ENCODE data around the gene CNTN6.

CNTN6 gene

DNA sequence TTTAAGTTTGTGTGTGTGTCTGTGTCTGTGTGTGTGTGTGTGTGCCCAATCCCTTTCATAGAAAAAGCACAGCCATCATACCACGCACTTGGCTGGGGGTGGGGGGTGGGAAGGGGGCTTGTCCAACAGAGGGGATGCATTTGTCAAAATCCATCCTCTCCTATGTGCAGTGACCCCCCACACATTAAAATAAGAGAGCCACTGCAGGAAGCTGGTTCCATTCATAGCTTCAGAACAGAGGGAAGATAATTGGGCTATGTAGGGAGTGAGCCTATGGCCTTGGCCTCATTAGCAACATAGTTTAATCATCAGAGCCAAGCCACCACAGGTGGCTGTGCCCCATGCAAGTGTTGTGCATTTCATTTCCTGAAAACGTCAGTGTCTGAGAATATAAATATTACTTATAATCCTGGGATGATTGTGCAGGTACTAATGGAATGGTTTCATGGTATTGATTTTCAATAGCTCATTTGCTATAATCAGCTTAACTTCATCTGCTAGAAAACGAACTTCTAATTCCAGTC is 330.8 kb downstream of the CNTN6 start:
- no peak for DNase-seq (ENCODE audit: low read depth)

DNA sequence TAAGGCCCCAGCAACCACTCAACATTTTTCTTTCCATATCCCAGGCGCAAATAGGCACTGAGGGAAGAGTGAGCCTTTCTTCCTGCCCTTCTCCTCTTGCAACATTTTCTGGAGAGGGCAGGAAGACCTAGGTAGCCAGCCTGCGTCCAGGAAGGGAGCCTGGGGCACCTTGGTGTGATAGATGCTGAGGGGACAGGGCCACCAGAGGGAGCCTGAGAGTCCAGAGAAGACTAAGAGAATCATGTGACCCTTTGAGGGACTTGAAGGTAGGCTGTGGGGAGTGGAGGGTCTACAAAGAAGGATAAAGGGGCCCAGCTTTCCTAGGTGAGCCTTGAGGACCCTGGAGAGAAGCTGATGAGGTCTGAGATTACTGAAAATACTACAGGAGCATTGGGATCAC is 346.6 kb downstream of the CNTN6 start:
- no peak for DNase-seq (ENCODE audit: low read depth)

DNA sequence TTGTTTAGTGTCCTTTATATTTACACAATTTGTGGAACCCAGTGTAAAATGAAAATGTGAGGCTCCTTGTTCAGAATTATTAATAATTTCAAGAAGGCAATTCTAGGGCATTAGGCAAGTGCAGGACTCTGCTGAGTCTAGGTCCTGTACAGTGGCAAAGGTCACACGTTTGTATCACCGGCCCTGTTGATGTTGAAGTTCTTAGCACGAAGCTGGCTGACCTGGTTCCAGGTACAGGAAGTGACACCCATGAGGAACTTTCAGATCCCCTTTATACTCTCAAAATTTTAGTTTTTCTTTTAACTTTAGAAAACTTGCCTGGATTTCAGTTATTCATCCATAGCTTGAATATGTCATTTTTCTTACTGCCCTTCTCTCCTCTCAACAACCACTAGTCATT is 349.4 kb downstream of the CNTN6 start:
- DNase-seq (ENCODE audit: low read depth): no peak

DNA sequence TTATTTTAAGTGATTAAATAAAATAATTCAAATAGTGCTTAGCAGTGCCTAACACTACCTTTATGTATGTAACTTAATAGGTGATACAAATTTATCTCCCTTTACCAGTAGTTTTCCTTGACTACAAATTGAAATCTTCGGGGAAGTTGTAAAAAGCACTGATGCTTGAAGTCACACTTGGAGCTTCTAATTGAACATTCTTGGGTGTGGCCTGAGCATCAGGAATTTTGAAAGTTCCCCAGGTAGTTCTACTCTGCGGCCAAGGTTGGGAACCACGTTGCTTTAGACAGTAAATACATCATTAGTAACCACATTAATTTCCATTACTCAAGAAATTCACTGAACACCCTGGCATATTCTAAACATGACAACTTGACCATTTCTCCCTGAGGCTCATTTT is 351.4 kb downstream of the CNTN6 start:
- DNase-seq (ENCODE audit: low read depth): no peak

DNA sequence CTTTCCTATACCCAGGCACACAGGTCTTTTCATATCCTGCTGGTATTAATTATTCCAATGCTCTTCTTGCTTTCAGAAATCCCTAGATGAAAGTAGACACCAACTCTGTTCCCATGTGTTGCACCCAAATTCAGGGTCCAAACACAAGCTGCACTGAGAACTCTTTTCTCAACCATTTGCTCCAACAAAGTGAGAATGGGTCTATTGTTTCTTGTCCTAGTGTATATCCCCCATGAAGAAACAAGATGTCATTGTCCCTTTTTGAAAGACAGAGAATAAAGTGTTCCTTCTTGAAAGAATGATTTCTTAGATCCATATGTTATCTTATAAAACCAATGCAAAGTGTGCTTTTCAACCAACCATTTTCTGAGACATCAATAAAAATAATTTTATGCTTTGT is 353.7 kb downstream of the CNTN6 start:
- no peak for DNase-seq (ENCODE audit: low read depth)

DNA sequence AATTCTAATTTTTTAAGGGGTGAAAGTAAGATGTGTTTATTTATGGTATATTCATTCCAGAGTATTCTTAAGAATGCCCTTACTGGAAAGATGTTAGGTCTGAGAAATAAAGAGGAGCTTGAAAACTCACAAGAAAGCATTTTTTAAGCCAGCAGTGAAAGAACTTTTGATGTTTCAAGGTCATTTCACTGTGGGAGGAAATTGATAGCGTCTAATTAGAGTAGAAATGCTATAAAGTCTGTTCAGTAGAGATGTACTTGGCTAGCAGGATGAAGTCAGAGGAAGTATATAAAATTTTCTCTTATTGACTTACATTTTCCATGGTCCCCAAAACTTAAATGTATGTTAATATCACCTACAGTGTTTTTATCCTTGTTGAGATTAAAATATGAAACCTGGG is 354.6 kb downstream of the CNTN6 start:
- DNase-seq (ENCODE audit: low read depth): no peak

DNA sequence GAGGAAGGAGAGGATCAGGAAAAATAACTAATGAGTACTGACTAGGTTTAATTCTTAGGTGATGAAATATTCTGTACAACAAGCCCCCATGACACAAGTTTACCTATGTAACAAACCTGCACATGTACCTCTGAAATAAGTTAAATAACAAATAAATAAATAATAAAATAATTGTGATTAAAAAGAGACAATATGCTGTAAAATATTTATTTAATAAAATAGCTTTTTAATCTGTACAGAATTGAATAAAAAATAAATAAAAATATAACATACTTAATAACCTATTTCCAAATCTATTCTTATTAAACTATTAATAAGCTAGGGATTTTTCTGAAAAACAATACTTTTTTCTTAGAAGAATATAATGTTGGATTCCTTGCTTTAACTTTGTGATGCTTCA is 355.6 kb downstream of the CNTN6 start:
- no peak for DNase-seq (ENCODE audit: low read depth)

All from T-helper 22 cell (primary cell).